WERI-Rb-1 (cell line): ENCODE data around the gene RMRP.
A peak's percentile ranks its signal among the peaks of the same experiment; 100 is the strongest.
"Not testable (repeated sequence)": the region's sequence is repeated elsewhere in the genome, so short reads cannot be mapped to it uniquely, and the experiment has no call there.

ENCODE experiments used
- DNase-seq: peaks from one replicate; pipeline ENCODE4 v3.0.0-alpha.2; 2020
- H3K27ac ChIP-seq: fragments of 250-450 bp; sonication (Bioruptor Pico); 2 replicates; pipeline ENCODE4 v1.5.1; 2020; ENCODE audit warnings: mild to moderate bottlenecking, moderate library complexity
- H3K27me3 ChIP-seq: fragments of 250-450 bp; sonication (Bioruptor Pico); 2 replicates; pipeline ENCODE4 v1.5.1; 2021; ENCODE audit warnings: mild to moderate bottlenecking, low read depth, moderate library complexity; ENCODE audit not compliant: insufficient read depth, severe bottlenecking
- H3K36me3 ChIP-seq: fragments of 250-450 bp; sonication (Bioruptor Pico); 2 replicates; pipeline ENCODE4 v1.5.1; 2020; ENCODE audit warnings: mild to moderate bottlenecking, moderate library complexity
- H3K4me3 ChIP-seq: 2 replicates; pipeline ENCODE4 v1.5.1; 2011; ENCODE audit warnings: low read depth, mild to moderate bottlenecking, control low read depth, low read length
- H3K9me3 ChIP-seq: fragments of 250-450 bp; sonication (Bioruptor Pico); 2 replicates; pipeline ENCODE4 v1.5.1; 2021; ENCODE audit warnings: mild to moderate bottlenecking, moderate library complexity; ENCODE audit not compliant: severe bottlenecking
- TF ChIP-seq, protein P1 (sequence below): IDR thresholded peaks from 2 replicates; pipeline ENCODE4 v1.5.1; 2011; ENCODE audit warnings: low read depth, mild to moderate bottlenecking, control low read depth, inconsistent platforms, low read length

The RMRP gene

DNA sequence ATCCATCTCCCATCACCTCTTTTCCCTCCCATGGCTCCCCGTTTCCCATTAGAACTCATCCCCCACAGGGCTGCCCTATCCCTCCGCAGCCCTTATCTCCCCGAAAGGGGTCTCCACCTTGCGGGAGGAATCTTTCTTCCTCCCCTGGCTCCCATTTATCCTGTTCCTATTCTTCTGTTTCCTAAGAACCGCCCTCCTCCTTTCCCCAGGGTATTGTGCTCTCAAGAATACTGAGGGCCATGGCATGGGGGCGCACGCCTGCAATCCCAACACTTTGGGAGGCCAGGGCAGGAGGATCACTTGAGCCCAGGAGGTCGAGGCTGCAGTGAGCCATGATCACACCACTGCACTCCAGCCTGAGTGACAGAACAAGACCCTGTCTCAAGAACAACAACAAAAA, 40.3 kb downstream of the RMRP start:
- H3K27ac ChIP-seq: no peak overlapping the region
- H3K4me3 ChIP-seq: peak overlapping the region; percentile 51
- DNase-seq: no peak
- H3K36me3 ChIP-seq: no peaks in the 10 kb centered on the region
- TF ChIP-seq, protein P1, sequence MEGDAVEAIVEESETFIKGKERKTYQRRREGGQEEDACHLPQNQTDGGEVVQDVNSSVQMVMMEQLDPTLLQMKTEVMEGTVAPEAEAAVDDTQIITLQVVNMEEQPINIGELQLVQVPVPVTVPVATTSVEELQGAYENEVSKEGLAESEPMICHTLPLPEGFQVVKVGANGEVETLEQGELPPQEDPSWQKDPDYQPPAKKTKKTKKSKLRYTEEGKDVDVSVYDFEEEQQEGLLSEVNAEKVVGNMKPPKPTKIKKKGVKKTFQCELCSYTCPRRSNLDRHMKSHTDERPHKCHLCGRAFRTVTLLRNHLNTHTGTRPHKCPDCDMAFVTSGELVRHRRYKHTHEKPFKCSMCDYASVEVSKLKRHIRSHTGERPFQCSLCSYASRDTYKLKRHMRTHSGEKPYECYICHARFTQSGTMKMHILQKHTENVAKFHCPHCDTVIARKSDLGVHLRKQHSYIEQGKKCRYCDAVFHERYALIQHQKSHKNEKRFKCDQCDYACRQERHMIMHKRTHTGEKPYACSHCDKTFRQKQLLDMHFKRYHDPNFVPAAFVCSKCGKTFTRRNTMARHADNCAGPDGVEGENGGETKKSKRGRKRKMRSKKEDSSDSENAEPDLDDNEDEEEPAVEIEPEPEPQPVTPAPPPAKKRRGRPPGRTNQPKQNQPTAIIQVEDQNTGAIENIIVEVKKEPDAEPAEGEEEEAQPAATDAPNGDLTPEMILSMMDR: no peak
- no peaks in the 10 kb centered on the region for H3K9me3 ChIP-seq
- H3K27me3 ChIP-seq: no peaks in the 10 kb centered on the region

DNA sequence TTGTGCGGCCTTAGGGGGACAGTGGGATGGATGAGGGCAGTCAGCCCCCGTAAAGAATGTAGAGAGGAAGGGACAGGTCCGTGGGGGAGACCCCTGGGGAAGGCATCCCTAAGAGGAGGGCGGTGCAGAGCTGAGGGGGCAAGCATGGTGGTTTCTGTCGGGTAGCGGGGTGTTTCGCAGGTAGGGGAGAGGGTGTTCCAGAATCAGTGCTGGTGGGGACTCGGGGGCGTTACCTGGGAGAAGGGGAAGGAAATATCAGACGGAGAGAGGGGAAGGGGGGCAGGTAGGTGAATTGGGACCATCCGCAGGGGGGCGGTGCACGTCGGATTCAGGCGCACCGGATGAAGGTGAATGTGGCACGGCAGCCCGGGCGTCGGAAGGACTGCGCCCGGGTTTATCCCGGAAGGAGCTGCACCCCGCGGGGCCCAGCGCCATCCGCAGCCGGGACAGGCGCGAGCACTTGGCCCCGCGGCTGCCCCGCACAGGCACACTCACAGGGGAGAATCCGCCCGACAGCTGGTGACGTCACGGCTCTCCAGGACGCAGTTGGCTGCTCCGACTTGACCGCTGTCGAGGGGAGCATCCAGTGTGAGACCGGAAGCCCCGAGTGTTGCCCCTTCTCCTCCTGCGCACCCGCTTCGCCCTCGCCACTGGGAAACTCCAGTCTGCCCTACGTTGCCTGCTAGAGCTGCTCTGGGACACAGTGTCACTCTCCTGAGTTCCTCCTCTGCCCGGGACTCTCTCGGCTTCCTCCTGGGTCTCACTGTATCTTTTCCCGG, 40.9 kb downstream of the RMRP start:
- TF ChIP-seq, protein P1: peak; percentile 26; the same call in 1 of the 2 replicates
- Histone ChIP-seq H3K27ac (no peak overlapping the region), H3K27me3 (no peaks in the 10 kb centered on the region), H3K9me3 (no peaks in the 10 kb centered on the region), H3K4me3 (peak overlapping the region; percentile 51), H3K36me3 (no peaks in the 10 kb centered on the region)
- DNase-seq: peak; percentile 78

DNA sequence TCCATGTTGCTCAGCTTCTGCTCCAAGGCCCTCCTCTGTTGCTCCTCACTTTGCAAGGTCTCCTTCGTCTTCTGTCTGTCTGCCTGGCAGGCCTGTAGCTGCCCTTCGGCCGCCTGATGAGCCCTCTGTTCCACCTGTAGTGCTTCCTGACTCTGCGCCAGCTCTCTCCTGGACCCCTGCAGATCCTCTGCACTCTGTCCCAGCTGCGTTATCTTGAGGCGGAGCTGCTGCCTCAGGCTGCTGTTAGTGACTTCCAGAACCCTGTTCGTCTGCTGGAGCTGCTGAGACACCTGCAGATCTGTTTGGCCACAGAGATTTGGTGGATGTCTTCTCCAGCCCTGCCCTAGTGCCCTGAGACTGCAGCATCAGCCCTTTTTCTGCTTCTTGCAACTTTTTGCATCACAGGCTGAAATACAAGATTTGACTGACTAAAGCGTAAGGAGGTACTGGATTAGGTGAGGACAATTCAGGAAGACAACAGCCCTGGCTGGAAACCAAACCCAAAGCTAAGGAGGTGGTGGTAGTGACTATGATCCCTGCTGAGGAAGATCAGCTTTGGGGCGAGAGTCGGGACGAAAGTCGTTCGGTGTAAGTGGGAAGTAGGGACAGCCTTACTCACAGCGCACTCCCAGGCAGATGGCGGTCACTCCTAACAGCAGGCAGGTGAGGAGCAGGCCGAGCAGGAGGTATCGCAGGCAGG, 41.7 kb downstream of the RMRP start:
- Histone ChIP-seq H3K9me3 (no peaks in the 10 kb centered on the region), H3K4me3 (no peak overlapping the region)
- TF ChIP-seq, protein P1: no peak

DNA sequence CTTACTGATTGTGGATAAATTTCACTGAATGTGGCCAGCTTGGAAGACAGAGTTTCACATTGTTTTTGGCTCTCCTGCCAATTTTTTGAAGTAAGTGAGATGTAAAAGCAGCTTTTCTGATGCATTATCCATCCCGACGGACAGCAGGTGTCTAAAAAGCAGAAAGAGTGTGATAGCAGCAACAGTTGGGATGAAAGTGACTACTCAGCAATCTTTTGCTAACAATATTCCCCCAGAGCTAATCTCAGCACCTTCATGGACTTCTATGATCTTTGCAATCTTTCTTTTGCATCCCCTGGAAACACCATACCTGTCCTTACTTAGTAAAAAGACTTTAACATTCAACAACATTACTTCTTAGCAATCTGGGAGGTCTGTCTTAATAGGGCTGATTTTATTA, 45.0 kb downstream of the RMRP start:
- TF ChIP-seq, protein P1: no peak
- Histone ChIP-seq H3K9me3 (no peaks in the 10 kb centered on the region), H3K36me3 (peaks cover 27% of the 10 kb centered on the region), H3K27ac (no peak overlapping the region), H3K4me3 (no peak overlapping the region), H3K27me3 (no peaks in the 10 kb centered on the region)
- DNase-seq: no peak

More for the DNA sequence above, 41.7 kb downstream of the RMRP start:
- no peaks in the 10 kb centered on the region for H3K27me3 ChIP-seq
- no peaks in the 10 kb centered on the region for H3K36me3 ChIP-seq
- no peak for DNase-seq
- no peak overlapping the region for H3K27ac ChIP-seq

DNA sequence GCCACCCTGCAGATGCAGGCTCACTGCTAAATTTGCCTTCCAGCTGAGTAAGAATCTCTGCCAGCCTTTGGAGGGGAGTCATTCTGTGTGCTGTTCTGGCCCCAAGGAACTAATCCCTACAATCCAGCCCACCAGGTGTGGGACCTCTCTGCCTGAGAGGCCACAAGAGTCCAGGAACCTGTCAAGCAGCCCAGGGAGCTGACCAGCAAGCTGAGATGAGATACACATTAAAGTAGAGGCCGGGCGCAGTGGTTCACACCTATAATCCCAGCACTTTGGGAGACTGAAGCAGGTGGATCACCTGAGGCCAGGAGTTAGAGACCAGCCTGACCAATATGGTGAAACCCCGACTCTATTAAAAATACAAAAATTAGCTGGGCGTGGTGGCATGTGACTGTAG, 45.8 kb downstream of the RMRP start:
- H3K4me3 ChIP-seq, H3K9me3 ChIP-seq, H3K27me3 ChIP-seq, H3K27ac ChIP-seq, DNase-seq: not testable (repeated sequence)
- H3K36me3 ChIP-seq: peaks cover 35% of the 10 kb centered on the region

DNA sequence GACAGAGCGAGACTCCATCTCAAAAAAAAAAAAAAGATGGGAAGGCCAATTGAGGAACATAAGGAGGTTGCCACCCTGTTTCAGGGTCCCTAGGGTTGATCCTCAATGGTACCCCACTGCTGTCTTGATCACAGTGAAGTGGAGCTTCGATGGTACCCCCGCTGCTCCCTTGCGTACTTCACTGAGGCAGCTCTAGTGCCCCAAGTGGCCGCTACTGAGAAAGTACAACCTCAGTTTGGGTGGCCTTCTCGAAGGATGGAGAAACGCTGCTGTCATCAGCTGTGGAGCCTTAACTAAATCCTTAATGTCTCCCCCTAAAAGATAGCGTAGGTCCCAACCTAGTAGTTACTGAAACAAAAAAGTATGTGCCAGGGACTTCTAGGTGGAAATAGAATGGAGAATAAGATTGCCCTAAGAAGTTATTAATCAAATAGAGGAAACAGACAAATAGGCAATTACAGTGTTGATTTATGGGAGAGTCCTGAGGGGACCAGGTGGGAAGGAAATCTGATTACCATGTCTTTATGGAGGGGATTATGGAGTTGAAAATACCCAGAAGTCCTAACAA, 46.5 kb downstream of the RMRP start:
- Histone ChIP-seq H3K4me3 (no peak overlapping the region), H3K27me3 (no peaks in the 10 kb centered on the region), H3K27ac (no peak overlapping the region), H3K9me3 (no peaks in the 10 kb centered on the region), H3K36me3 (peaks cover 39% of the 10 kb centered on the region)
- peak; percentile 55 for DNase-seq
- TF ChIP-seq, protein P1: peak; percentile 85
